NCI-H524 treated with DMSO at 0.1 percent for 48 hours (cell line): ENCODE data around the gene ABCG1.

ENCODE experiments used
- DNase-seq: peaks from one replicate; lab custom pipeline; 2025; lab: John Stamatoyannopoulos, UW

The ABCG1 gene

DNA sequence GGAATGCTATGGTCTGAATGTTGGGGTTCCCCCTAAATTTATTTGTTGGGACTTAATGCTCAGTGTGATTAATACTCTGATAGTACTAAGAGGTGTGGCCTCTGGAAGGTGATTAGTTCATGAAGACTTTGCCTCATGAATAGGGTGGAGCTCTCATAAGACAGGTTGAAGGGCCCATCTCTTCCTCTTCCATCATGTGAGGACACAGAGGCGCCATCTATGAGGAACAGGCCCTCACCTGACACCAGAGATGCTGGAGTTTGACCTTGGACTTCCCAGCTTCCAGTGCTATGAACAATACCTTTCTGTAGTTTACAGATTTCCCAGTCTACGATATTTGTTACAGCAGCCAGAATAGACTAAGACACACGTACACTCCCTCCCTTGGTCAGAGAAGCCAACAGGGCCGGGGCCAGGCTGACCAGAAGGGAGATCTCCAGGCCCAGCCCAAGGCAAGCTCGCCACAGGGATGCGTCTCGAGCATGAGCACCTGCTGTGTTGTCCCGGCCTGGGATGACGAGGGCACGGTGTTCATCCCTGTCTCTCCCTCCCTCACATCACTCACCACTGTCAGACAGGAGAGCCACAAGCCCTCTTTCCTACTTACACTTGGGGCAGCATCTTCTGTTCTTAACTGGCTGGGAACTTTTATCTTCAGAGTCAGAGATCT, 4.7 kb upstream of the ABCG1 start:
- DNase-seq: no peak

DNA sequence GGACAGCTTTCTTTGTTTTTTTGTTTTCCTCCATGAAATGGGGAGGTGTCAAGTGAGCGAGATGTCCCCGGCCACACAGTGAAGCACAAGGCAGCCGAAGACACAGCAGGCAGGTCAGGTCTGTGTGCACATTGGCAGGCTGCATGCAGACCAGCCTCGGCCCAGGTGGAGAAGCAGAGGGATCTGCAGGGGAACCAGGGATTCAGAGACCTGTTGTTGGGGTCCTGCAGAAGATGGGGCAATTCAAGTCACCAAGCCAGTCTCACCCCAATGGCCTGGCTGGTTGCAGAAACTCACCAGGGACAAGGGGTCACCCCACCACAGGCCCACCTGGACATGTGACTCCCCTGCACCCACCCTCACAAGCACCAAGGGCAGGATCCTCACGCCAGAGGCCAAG, 4.0 kb upstream of the ABCG1 start:
- no peak for DNase-seq

- DNase-seq: no peak
Measured at GRCh38 chr21:42215942-42216725, 2.8 kb upstream of the ABCG1 start.

DNA sequence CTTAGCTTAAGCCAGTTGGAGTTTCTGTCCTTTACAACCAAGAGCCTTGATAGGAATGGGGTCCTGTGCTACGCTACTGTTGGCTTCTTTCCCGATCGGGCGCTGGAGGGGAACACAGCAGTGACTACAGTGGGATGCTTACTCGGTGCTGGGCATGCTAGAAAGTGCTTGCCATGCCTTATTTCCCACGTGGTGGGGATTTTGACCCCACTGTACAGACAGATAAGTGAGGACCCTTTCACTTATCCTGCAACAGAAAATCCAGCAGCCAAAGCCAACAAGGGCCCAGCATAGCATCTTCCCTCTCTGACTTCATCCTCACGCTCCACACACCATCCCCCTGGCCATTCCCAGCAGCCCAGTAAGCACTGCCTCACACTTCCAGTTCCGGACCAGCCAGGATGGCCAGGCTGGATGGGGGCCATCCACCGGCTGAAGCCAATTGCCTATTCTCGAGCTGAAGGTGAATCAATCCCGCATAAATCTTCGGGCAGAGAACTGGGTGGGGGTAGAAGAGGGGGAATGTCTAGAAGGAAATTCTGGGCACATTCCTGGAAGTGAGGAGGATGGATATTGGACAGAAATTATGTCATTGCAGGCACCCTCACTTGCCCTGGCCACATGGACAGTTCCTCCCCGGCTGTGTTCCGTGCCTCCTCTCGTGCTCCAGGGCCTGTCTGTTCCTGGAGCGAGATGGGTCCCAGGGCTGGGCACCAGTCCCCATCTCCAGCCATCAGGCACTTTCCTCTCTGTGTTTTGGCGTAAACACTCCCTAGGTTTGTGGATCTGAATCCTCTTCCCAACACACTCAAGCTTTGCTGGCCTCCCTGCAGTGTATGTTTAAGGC, 2.0 kb upstream of the ABCG1 start:
- no peak for DNase-seq

- DNase-seq: no peak
Measured at GRCh38 chr21:42219606-42220137, 732 bp downstream of the ABCG1 start.

DNA sequence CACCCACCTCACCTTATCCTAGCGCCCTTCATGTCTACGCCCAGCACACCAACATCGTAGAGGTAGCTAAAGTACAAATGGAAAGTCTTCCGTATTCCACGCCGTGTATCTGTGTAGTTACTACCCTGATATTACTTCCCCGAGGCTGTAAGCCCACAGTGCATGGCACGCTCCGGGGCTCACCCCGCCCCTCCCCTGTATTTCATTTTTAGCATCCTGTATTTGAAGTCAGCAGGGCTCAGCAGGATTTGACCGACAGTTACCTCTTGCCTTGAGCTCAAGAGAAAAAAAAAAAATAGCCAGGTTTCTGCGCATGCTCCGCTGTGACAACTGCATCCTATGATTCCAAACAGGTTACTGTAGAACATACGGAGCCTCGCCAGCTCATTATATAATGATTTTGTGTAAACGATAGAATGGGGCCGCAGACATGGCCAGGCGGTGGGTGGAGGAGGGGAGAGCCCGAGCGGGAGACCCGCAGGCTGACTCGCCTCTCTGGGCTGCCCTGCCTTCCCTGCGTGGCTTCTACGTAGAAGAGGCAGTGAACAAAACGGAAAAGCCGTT, 1.3 kb downstream of the ABCG1 start:
- peak; percentile 81 for DNase-seq

GRCh38 chr21:42221581-42222345, 2.8 kb downstream of the ABCG1 start:
- no peak for DNase-seq

- no peak for DNase-seq
Measured at GRCh38 chr21:42222386-42222785, 3.4 kb downstream of the ABCG1 start.

GRCh38 chr21:42222821-42223390, 4.0 kb downstream of the ABCG1 start:
- no peak for DNase-seq

DNA sequence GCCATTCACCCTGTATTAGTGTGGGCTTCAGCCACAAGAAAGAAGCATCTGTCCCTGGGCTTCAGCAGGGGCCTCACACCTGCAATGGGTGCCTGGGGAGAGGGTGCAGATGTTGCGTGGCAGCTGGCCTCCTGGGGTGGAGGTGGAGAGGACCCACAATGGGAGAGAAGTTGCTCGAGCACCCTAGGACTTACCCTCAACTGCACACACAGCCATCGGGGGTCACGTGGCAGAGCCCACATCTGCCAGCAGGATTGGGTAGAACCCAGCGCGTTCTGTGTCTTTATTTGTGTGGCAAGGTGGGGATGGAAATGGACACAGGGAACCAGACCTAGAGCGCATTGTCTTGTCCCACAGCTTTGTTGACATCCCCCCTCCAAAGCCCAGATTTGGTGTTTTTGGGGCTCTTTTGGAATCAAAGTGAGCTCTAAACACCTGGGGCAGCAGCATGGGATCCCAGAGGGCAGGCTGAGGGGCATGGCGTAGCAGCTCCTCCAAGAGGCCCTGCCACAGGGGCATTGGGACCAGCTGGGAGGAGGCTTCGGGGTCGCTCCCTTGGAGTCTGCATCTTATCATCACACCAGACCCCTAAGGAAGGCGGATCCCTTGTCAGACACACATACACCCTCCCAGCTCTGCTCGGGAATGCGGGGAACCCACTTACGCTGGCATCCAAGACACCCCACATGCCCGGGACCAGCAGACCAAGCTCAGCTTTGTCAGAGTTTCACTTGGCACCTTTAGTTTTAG, 5.1 kb downstream of the ABCG1 start:
- DNase-seq: no peak

GRCh38 chr21:42225042-42225441, 6.1 kb downstream of the ABCG1 start:
- DNase-seq: no peak

DNA sequence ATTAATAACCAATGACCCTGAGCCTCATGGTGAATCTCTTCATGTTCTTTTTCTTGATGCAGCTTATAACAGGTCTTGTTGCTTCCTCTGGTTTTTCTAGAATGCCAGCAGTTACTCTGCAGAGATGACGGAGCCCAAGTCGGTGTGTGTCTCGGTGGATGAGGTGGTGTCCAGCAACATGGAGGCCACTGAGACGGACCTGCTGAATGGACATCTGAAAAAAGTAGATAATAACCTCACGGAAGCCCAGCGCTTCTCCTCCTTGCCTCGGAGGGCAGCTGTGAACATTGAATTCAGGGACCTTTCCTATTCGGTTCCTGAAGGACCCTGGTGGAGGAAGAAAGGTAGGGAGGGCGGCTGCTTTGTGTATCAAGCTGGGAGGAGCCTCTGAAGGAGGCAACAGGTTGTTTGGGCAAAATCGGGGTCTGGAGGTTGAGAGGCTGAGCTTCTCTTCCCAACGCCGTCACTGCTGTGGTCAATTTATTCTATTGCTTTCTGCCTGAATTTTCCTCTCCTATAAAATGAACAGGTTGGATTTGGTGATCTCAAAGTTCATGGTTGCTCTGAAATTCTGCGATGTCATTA, 6.7 kb downstream of the ABCG1 start:
- DNase-seq: no peak

DNA sequence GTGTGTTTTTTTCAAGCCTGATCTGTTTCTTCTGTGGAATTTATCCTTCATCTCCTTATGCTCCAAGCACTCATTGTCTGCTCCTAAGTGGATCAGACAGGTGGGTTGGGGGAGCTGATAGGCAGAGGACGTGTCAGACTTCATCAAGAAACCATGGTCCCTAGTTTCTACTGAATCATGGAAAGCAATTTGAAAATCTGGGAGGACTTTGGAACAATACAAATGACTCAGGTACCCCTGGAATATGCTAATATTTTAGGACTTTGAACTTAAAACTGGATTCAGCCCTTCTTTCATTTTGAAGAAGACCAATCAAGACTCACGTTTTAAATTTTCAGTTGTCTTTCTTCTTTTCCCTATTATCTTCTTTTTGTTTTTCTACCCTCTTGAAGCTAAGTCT, 7.7 kb downstream of the ABCG1 start:
- no peak for DNase-seq

GRCh38 chr21:42227909-42228708, 9.2 kb downstream of the ABCG1 start:
- no peak for DNase-seq

DNA sequence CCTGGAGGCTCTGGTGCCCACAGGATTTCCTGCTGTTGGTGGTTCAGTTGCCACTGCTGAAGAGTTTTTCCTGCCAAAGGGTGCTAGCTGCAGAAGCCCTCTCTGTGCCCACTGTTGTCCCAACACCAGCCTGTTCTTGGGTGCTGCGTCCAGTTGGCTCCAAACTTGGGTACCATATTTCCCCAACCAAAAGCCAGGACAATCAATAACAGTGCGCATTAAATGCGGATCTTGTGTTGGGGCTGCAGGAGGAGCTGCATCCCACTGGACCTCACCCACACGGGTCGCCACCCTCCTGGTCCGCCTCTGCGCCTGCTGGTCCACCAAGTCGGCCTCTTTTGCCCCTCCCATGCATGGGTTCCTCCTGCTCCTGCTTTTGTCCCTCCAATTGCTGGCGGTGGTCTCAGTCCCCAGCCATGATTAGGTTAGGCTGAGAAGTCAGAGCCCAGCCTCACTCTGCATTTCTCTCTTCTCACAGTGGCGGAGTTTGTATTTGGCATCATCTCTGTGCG, 9.8 kb downstream of the ABCG1 start:
- DNase-seq: no peak

DNA sequence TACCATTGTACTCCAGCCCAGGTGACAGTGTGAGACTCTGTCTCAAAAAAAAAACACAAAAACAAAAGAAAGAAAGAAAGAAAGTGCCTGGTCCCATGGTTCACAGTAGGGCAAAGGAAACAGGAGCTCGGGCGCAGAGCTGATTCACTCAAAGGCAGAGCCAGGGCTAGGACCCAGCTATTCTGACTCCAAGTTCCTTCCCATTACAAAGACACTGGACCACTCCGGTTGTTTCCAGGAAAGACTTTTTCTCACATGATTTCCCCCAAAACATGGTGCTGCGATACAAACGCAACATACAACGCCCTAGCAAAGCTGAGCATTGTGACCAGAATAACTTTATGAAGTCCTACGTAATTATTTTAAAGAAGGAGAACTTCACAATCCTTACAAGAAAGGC, 10.7 kb downstream of the ABCG1 start:
- DNase-seq: no peak

DNA sequence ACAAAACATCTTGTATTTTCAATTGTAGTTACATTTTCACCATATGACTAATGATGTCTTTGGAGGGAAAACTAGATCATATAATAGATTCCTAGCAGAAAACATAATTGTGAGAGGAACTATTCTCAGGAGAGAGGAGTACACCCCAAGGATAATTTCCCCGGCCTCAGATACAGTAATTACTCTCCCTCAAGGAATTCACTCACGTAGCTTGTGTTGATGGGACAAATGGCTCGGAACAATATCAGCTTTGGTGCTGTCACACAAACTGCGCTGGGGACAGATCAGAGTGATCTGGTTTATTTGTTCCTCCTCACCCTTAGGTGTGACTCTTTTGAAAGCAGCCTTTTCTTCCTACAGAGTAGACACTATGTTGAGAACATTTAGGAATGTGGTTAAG, 11.2 kb downstream of the ABCG1 start:
- no peak for DNase-seq

GRCh38 chr21:42230636-42231035, 11.7 kb downstream of the ABCG1 start:
- no peak for DNase-seq

GRCh38 chr21:42231756-42232155, 12.8 kb downstream of the ABCG1 start:
- no peak for DNase-seq
